ACC112 (cell line): ENCODE measurements around the gene ZNF652.
"Not testable (repeated sequence)": the region's sequence is repeated elsewhere in the genome, so short reads cannot be mapped to it uniquely, and the experiment has no call there.

ENCODE experiments used
- H2AFZ ChIP-seq: fragments of 200-600 bp; sonication (generic); one replicate; pipeline ENCODE4 v1.6.0; 2017; ENCODE audit warnings: antibody characterized with exemption, low read length; ENCODE audit not compliant: unreplicated experiment
- H3K27ac ChIP-seq: fragments of 200-600 bp; sonication (generic); 2 replicates; pipeline ENCODE4 v1.5.1; 2014; ENCODE audit warnings: low read depth, mild to moderate bottlenecking, antibody characterized with exemption, low read length, moderate library complexity
- H3K27me3 ChIP-seq: fragments of 200-600 bp; sonication (generic); 2 replicates; pipeline ENCODE4 v1.6.1; 2014; ENCODE audit warnings: mild to moderate bottlenecking, antibody characterized with exemption, low read length, moderate library complexity, mixed read lengths; ENCODE audit not compliant: insufficient read depth
- H3K36me3 ChIP-seq: fragments of 200-600 bp; sonication (generic); 2 replicates; pipeline ENCODE4 v1.6.1; 2016; ENCODE audit warnings: mild to moderate bottlenecking, antibody characterized with exemption, low read length, moderate library complexity, mixed read lengths; ENCODE audit not compliant: insufficient read depth
- H3K4me1 ChIP-seq: fragments of 200-600 bp; sonication (generic); one replicate; pipeline ENCODE4 v1.6.1; 2016; ENCODE audit warnings: low read length, mixed read lengths; ENCODE audit not compliant: insufficient read depth, unreplicated experiment, control insufficient read depth
- H3K4me3 ChIP-seq: fragments of 200-600 bp; sonication (generic); 2 replicates; pipeline ENCODE4 v1.5.1; 2014; ENCODE audit warnings: mild to moderate bottlenecking, low read depth, low read length
- H3K79me2 ChIP-seq: fragments of 200-600 bp; sonication (generic); one replicate; pipeline ENCODE4 v1.6.0; 2016; ENCODE audit warnings: low read length; ENCODE audit not compliant: control insufficient read depth, unreplicated experiment, insufficient read depth

Gene ZNF652

GRCh38 chr17:49287481-49287880, 74.6 kb downstream of the ZNF652 start:
- Histone ChIP-seq H3K79me2 (no peaks in the 10 kb centered on the region), H2AFZ (no peak overlapping the region), H3K4me1 (no peaks in the 10 kb centered on the region)

GRCh38 chr17:49286261-49286973, 75.6 kb downstream of the ZNF652 start:
- not testable (repeated sequence) for H2AFZ ChIP-seq, H3K4me3 ChIP-seq, H3K79me2 ChIP-seq, H3K36me3 ChIP-seq, H3K27me3 ChIP-seq, H3K4me1 ChIP-seq, H3K27ac ChIP-seq

More at GRCh38 chr17:49287481-49287880, 74.6 kb downstream of the ZNF652 start:
- H3K27ac ChIP-seq: no peak overlapping the region
- no peaks in the 10 kb centered on the region for H3K36me3 ChIP-seq
- no peak overlapping the region for H3K4me3 ChIP-seq
- no peaks in the 10 kb centered on the region for H3K27me3 ChIP-seq

GRCh38 chr17:49285716-49286115, 76.3 kb downstream of the ZNF652 start:
- Histone ChIP-seq H2AFZ (no peak overlapping the region), H3K4me1 (no peaks in the 10 kb centered on the region), H3K79me2 (no peaks in the 10 kb centered on the region), H3K36me3 (no peaks in the 10 kb centered on the region), H3K27ac (no peak overlapping the region), H3K27me3 (no peaks in the 10 kb centered on the region), H3K4me3 (no peak overlapping the region)

- Histone ChIP-seq H3K4me1 (no peaks in the 10 kb centered on the region), H3K27me3 (no peaks in the 10 kb centered on the region), H2AFZ (no peak overlapping the region), H3K27ac (no peak overlapping the region), H3K4me3 (no peak overlapping the region), H3K79me2 (no peaks in the 10 kb centered on the region), H3K36me3 (no peaks in the 10 kb centered on the region)
Observed at GRCh38 chr17:49280918-49281317, 81.1 kb downstream of the ZNF652 start.

- no peaks in the 10 kb centered on the region for H3K36me3 ChIP-seq
- H3K79me2 ChIP-seq: no peaks in the 10 kb centered on the region
- H3K4me1 ChIP-seq: no peaks in the 10 kb centered on the region
- H3K27me3 ChIP-seq: no peaks in the 10 kb centered on the region
- no peak overlapping the region for H3K27ac ChIP-seq
- H2AFZ ChIP-seq: no peak overlapping the region
- no peak overlapping the region for H3K4me3 ChIP-seq
Observed at GRCh38 chr17:49280061-49280460, 82.0 kb downstream of the ZNF652 start.

GRCh38 chr17:49279263-49280015, 82.6 kb downstream of the ZNF652 start:
- H3K27me3 ChIP-seq, H3K36me3 ChIP-seq, H3K4me1 ChIP-seq, H2AFZ ChIP-seq, H3K27ac ChIP-seq, H3K79me2 ChIP-seq, H3K4me3 ChIP-seq: not testable (repeated sequence)

- no peak overlapping the region for H2AFZ ChIP-seq
- no peaks in the 10 kb centered on the region for H3K4me1 ChIP-seq
- no peaks in the 10 kb centered on the region for H3K36me3 ChIP-seq
- H3K4me3 ChIP-seq: no peak overlapping the region
- no peaks in the 10 kb centered on the region for H3K79me2 ChIP-seq
- H3K27ac ChIP-seq: no peak overlapping the region
- H3K27me3 ChIP-seq: no peaks in the 10 kb centered on the region
Observed at GRCh38 chr17:49278076-49278475, 84.0 kb downstream of the ZNF652 start.

- Histone ChIP-seq H2AFZ (no peak overlapping the region), H3K4me3 (no peak overlapping the region), H3K79me2 (no peaks in the 10 kb centered on the region), H3K27me3 (no peaks in the 10 kb centered on the region), H3K27ac (no peak overlapping the region), H3K36me3 (no peaks in the 10 kb centered on the region), H3K4me1 (no peaks in the 10 kb centered on the region)
Observed at GRCh38 chr17:49277638-49278037, 84.4 kb downstream of the ZNF652 start.

GRCh38 chr17:49275981-49276380, 86.1 kb downstream of the ZNF652 start:
- H3K4me1 ChIP-seq, H3K27me3 ChIP-seq, H3K27ac ChIP-seq, H3K36me3 ChIP-seq, H3K79me2 ChIP-seq, H2AFZ ChIP-seq, H3K4me3 ChIP-seq: not testable (repeated sequence)

GRCh38 chr17:49269356-49269755, 92.7 kb downstream of the ZNF652 start:
- no peaks in the 10 kb centered on the region for H3K79me2 ChIP-seq
- no peak overlapping the region for H2AFZ ChIP-seq
- H3K4me1 ChIP-seq: no peaks in the 10 kb centered on the region
- no peak overlapping the region for H3K27ac ChIP-seq
- no peaks in the 10 kb centered on the region for H3K36me3 ChIP-seq
- H3K27me3 ChIP-seq: no peaks in the 10 kb centered on the region
- no peak overlapping the region for H3K4me3 ChIP-seq

- Histone ChIP-seq H3K36me3 (no peaks in the 10 kb centered on the region), H3K27ac (no peak overlapping the region), H3K4me1 (no peaks in the 10 kb centered on the region), H3K27me3 (no peaks in the 10 kb centered on the region), H3K4me3 (no peak overlapping the region), H2AFZ (no peak overlapping the region), H3K79me2 (no peaks in the 10 kb centered on the region)
Observed at GRCh38 chr17:49267912-49268311, 94.1 kb downstream of the ZNF652 start.
